Measurements from ENCODE around the gene ACTN3.
A peak's percentile ranks its signal among the peaks of the same experiment; 100 is the strongest.
"Not testable (repeated sequence)": the region's sequence is repeated elsewhere in the genome, so short reads cannot be mapped to it uniquely, and the experiment has no call there.

ACTN3 gene
- total RNA-seq: 0.61 to 0.95 (median 0.75) reads per million in 4 donors

DNA sequence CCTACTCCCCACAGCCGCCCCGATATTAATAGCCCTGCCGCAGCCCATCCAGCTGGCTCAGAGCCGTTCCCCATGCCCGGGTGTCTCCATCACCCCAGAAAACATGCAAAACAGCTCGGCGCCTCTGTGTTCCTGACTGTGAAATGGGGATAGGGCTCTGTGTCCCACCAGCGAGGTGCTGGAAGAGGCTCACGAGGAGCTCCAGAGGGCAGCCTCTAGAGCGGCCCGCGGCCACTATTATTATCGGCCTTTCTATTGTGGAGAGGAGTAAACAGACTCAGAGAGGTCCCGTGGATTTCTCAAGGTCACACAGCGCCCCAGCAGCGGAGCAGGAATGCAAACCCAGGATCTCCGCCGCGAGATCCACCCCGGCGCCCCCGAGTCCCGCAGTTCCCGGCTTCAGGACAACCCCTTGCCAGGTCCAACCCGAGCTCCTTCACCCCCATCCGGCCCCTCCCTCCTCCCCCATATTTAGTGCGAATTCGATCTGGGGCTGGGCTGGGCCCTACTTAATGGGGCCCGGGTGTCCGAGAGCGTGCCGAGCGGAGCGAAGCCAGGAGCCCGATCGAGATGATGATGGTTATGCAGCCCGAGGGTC lies at the start of gene ACTN3:
Gene ACTN3, plus strand, starts transcription at position 536 of the 598 bp plus-strand sequence. Its CDS starts 35 bp downstream, at position 571.
- DNase-seq: peak in 1 of 5 donors; percentile 4

DNA sequence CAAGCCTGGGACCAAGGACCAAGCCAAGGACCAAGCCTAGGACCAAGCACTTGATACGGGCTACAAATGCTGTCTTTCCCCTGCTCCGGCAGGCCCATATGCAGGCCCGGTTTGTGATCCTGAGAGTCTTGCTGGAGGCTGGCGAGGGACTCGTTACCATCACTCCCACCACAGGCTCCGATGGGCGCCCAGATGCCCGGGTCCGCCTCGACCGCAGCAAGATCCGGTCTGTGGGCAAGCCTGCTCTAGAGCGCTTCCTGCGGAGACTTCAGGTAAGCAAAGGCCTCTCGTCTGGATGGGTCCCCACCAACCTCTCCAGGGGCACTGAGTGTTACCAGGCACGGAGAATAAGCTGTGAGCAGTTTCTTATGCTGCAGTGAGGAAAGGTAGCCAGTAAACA lies 49.5 kb upstream of the ACTN3 start:
- no peak for DNase-seq

DNA sequence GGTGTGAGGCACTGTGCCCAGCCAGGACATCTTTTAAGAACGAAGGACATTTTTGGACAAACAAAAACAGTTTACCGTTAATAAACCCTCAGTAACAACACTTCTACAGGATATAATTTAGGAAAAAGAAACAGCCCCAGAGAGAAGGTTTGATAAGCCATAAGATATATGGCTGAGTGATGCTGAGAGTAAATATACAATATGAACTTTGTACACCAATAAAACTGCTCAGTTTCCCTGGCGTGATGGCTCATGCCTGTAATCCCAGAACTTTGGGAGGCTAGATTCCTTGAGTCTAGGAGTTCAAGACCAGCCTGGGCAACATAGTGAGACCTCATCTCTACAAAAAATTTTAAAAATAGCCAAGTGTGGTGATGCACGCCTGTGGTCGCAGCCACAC lies 48.2 kb upstream of the ACTN3 start:
- DNase-seq: no peak

DNA sequence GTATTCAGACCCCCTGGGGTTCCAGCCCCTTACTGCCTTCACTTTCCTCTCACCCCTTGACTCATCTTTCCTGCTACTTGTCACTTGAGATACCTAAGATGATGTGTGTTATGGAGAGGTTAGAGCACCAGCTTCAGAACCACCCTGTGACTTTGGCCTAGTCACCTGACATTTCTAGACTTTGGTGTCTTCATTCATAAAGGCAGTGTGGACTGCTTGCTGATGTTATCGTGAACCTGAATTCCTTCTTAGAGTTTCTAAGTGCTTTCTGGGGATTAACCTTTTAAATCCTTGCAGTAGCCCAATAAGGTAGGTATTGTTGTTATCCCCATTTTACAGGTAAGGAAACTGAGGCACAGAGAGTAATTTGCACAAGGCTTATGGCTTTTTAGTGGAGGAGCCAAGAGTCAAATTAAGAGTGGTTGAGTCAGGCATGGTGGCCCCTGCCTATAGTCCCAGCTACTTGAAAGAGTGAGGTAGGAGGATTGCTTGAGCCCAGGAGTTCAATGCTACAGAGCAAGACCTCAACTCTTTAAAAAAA lies 41.4 kb upstream of the ACTN3 start:
- no peak for DNase-seq

DNA sequence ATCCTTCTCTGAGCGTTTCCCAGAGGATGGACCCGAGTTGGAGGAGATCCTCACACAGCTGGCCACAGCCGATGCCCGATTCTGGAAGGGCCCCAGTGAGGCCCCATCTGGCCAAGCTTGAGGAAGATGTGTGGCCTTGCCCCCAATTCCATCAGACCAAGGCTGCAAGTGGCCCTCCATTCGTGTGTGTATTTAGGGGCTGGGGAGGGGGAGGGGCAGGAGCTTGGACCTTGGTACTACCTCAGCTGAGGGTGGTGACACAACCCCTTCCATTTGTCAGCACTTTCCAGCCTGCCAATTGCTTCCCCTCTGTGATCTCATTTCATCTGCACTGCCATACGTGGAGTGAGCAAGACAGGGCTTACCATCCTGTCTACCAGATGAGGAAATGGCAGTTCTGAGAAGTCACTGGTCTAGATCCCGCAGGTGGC lies 37.6 kb upstream of the ACTN3 start:
- peak in 1 of 5 donors; percentile 61 for DNase-seq

DNA sequence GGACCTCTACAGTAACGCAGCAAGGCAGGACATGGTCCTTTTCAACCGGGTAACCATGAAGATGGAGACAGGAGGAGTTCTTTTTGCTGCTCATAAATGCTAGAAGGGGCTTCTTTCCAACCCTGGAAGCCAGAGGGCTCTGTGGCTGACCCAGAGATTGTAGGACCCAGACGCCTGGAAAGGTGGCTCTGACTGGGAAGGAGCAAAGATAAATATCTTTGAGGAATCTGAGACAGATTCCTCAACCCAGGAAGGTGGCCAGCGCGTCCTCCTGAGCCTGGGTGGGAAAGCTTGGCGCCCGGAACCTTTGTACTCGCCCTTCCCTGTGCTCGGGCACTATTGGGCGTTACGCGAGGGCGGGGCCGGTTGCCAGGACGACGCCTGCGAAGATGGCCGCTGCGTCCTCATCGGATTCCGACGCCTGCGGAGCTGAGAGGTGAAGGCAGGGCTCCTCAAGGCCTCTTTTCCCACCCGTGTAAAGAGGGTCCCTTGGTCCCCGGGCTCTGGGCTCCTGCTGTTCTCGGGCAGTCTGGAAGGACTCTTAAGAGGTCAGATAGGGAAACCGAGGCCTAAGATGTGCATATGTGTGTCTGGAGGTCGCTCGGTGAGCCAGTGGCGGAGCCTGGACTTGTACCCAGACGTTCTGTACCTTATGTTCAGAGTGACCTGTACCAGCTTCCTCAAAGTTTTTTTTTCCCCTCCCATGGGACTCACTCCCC lies 36.3 kb upstream of the ACTN3 start, which contains the start of gene BBS1:
Gene BBS1, plus strand, starts transcription at position 365 of the 719 bp plus-strand sequence. Its CDS starts 25 bp downstream, at position 390.
- peak; percentile 38 to 76 (median 69) for DNase-seq

DNA sequence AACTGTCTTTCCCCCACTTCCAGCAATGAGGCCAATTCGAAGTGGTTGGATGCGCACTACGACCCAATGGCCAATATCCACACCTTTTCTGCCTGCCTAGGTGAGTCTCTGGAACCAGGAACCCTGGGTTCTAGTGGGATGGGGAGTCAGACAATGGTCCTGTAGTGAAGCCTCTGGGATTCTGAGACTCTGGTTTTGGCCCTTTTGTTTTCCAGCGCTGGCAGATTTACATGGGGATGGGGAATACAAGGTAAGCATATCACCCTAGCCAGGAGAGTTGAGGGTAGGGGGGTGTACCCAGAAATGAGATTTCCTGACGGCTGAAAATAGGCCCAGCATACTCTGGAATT lies 35.7 kb upstream of the ACTN3 start:
- no peak for DNase-seq

DNA sequence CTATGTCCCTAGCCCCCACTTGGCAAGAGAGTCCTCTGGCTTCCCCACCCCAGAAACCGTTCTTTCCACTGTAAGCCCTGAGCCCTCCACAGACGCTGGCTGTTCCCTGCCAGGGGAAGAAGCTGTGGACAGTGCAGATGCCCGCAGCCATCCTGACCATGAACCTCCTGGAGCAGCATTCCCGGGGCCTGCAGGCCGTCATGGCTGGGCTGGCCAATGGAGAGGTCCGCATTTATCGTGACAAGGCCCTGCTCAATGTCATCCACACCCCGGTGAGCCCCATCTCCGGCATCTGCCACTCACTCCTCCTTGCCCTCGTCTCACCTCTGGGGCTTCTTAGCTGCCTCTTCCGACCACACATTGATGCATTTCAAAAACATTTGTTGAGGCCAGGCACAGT lies 23.1 kb upstream of the ACTN3 start:
- DNase-seq: no peak

DNA sequence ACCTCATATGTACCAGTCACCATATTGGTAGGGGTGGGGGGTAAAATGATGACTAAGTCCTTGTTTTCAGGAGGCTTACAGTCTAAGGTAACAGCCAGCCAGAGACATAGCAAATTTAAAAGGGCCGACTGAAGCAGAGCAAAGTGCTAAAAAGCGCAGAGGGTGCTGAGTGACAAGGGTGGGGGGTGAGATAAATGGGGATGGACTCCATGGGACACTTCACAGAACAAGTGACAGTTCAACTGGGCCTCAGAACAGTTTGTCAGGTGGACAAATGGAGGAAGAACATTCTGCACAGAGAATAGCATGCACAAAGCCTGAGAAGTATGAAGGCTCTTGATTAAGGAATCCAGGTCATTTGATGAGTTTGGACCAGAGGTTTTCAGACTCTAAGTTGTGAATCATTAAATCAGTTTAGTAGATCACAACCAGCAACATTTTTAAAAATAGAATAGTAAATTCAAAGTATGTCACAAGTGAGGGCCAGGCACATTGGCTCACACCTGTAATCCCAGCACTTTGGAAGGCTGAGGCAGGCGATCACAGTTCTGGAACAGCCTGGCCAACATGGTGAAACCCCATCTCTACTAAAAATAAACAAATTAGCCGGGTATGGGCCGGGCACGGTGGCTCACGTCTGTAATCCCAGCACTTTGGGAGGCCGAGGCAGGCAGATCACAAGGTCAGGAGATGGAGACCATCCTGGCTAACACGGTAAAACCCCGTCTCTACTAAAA lies 22.2 kb upstream of the ACTN3 start:
- DNase-seq: no peak

DNA sequence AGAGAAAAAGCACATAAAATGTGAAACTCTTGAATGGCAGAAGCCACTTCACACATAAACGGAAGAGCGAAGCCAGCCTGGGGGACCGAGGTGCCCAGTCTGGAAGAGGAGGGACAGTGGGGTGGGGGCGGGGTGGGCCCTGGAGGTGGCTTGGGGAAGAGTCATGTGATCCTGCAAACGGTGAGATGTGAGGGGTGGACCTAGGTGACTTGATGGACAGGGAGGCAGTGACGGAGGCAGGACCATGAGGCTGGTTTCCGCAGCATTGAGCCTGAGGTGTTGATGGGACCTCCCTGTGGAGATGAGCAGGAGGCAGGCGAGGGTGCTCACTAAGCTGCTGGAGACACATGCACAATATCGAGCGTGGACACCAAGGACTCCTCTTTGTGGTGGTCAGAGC lies 17.6 kb upstream of the ACTN3 start:
- no peak for DNase-seq

DNA sequence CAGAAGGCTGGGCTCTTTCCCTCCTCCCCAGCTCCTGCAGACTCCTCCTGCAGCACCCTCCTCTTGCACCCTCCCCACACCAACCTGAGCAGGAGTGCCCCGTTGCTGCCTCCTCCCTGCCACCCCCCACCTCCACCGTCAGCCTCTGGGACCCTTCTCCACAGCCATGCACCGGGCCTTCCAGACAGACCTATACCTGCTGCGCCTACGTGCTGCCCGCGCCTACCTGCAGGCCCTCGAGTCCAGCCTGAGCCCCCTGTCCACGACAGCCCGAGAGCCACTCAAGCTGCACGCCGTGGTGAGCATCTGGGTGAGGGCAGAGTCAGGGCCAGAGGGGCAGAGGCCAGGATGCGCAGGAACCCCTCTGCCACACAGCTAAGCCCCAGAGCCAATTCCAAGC lies 17.0 kb upstream of the ACTN3 start:
- no peak for DNase-seq

DNA sequence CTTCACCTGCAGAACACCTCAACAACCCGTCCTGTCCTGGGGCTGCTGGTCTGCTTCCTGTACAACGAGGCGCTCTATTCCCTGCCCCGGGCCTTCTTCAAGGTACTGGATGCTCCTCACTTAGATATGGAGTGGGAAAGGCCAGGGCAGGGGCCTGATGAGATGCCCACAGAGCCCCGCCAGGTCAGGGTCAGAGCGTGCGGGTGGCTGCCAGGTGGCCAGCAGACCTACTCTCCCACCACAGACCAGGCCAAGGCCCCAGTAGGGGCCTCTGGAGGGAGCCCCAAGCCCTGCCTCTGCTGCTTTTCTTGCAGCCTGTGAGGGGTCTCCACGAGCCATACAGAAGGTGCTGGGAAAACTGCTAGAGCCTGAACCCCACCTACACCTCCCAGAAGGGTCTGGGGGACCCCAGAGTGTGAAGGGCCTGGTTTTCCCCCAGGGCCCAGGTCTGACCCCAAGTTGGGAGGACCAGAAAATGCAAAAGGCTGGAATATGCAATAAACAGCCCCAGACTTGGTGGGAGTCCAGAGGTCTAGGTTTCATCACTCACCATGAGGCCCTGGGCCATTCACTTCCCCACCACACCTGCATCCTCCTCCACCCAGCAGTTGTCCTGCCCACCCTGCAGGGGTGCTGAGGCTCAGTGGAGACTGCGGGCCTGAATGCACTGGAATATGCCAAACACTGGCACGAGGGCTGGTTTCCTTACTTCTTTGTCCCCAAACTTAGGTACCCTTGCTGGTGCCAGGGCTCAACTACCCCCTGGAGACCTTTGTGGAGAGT lies 15.6 kb upstream of the ACTN3 start:
- DNase-seq: no peak

DNA sequence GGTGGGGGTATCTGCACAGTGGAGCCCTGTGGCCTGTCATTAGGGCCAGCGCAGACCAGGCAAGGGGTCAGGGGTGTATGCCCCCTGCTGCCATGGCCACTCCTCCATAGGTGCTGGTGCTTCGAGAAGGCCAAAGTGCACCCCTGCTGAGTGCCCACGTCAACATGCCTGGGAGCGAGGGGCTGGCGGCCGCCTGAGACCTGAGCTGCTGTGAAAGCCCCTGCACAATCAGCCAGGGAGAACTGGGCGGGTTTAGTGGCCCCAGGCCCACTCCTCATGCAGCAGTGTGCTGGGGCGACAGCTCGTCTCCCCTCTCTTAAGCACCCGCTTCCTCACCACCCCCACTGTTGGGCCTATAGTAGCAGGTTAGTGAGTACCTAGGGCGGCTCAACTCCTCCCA lies 14.9 kb upstream of the ACTN3 start:
- no peak for DNase-seq

DNA sequence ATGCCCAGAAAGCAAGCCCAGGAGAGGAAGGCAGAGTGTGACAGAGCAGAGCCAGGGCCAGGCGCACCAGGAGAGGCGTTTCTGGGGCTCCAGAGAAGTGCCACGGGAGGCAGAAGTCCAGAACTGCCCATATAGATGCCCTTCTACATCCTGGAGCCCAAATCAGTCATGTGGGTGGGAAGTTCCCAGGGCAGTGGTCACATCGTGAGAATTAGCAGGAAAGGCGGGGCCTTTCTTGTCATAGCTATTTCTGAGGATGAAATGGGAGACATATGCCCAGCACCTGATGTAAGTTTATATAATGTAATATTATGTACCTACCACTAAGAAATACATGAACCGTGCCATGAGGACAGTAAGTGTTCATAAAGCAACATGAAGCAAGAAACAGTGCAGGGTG lies 13.9 kb upstream of the ACTN3 start:
- DNase-seq: no peak

DNA sequence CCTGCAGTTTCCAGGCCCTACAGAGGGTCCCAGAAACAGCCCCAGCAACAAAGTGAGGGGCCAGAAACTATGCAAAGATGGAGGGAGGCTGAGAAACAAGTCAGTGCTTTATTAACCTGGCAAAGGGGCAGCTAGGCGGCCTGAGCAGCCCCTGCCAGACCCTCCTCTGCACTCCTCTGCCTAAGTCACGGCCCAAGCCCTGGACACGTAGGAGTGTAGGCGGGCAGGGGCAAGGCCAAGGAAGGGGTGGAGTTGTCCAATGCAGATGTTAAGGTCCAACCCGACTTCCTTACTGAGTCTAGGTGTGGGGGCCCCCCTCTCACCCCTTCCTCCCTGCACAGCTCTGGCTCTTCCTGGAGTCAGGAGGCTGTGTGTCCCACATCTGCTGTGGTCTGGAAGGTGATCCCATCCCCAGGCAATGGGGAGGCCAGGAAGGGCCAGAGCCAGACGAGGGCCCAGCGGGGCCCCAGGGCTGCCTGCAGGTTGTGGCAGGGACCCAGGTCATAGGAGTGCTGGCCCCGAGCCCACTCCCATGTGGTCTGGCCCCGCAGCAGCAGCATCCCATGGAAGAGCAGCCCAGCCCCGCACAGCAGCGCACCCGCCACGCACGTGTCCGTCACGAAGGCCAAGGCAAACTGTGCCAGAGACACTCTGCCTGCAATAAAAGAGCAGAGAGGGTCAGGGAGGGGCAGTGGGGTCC lies 7.4 kb upstream of the ACTN3 start:
- no peak for DNase-seq

DNA sequence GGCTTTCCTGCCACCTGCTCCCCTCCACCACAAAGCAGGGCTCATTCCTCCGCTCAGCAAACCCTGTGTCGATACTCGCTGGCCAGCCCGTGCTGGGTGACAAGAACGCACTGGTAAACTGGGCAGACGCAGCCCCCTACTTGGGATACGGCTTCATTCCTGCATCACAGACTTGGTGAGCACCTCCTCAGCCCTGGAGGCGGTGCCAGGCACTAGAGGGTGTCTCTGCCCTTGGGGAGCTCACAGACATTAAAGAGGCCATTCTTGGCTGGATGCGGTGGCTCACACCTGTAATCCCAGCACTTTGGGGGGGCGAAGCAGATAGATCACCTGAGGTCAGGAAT lies 6.9 kb upstream of the ACTN3 start:
- no peak for DNase-seq

DNA sequence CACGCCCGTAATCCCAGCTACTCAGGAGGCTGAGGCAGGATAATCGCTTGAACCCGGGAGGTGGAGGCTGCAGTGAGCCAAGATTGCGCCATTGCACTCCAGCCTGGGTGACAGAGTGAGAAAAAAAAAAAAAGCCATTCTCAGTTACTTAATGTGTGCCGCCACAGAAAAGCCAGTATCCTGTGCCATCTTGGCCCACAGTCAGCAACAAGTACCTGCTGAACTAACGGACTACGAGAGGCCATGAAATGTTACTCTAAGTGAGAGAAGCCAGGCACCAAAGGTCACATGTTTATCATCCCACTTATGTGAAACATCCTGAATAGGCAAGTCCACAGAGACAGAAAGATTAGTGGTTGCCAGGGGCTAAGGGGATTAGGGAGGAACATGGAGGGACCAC lies 6.1 kb upstream of the ACTN3 start:
- not testable (repeated sequence) for DNase-seq

DNA sequence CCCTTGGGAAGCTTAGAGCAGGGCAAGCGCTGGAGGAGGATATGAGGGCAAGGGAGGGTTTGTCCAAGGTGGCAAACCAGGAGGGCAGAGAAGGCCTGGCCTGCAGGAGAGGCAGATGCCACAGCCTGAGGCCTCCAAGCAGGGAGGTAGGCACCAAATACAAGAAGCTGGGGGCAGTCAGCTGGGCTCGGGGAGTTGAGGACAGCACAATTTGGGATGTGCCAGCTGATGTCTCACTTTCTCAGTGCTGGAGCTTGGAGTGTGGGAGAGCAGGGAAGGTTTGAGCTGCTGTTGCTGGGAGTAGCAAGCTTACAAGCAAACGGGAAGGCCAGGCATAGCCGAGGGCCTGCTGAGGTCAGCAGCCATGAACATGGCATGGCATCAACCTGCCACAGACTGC lies 4.8 kb upstream of the ACTN3 start:
- DNase-seq: no peak

DNA sequence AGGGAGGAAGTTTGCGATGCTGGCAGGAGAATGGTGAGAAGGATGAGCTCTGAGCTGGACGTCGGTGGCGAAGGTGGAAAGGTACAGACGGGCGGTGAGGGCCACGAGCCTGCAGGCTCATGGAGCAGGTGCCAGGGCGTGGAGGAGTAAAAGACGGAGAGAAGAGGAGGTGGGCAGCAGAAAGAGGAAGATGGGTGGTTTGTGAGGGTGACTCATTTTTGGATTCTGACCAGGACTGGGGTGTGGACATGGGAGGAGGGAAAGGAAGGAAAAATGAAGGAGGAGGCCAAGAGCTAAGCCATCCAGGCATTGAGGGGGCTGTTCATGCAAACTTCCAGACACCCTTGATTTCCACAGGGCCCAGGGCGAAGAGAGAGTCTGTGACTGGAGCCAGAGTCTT lies 4.3 kb upstream of the ACTN3 start:
- no peak for DNase-seq

DNA sequence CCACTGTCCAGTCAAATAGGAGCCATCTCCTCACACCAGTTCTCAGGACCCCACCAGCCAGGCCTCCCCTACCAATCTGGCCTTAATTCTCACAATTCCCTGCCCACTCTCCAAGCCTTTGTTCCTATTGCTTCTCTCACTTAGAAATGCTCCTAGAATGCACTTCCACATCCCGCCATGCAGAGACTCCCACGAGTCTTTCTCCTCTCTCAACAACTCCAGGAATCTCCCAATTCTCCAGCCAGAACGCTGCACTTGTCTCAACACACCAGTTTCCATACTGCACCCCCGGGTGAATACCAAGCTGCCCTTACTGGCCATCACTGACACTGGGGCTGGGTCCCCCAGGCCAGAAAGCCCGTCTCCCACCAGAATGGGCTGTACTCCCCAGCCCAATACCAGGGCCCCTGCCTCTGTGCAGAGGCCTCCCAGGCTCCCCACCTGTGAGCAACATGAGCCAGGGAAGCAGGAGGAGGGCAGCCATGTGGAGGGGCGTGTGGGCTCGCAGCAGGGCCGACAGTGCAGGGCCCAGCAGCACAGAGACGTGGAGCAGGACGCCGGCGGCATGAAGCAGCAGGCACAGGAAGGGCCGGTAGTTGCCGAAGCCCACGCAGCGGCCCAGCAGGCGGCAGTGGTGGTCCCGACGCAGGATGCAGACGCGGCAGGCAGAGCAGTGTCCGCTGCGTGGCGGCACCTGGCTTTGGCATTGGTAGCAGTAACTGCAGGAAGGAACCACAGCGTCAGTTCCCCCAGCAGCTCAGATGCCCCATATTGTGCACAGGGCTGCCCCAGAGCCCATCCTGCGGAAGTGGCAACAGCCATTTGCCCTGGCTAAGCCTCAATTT lies 3.2 kb upstream of the ACTN3 start:
- peak; percentile 39 to 83 (median 50) for DNase-seq

DNA sequence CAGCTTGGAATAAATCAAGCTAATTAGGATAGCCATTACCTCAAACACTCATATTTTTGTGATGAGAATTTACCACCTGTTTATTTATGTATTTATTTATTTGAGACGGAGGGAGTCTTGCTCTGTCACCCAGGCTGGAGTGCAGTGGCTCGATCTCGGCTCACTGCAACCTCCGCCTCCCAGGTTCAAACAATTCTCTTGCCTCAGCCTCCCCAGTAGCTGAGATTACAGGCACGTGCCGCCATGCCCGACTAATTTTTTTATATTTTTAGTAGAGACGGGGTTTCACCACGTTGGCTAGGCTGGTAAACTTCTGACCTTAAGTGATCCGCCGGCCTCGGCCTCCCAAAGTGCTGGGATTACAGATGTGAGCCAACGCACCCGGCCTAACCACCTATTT lies 1.8 kb upstream of the ACTN3 start:
- not testable (repeated sequence) for DNase-seq
